HFFc6 (cell line): Measurements from ENCODE around the gene DGLUCY. TPM values are rescaled to one million over a fixed set of nuclear protein-coding genes. Genes with fewer than 3 reads are reported as not detected.

Source experiments
- DNase-seq: peaks from one replicate; pipeline ENCODE4 v3.0.0-alpha.2; 2018
- H3K27ac Mint-ChIP-seq: 2 replicates; pipeline ENCODE4 v1.8.0; 2020; ENCODE audit warnings: mild to moderate bottlenecking, mixed read lengths
- H3K27me3 Mint-ChIP-seq: 2 replicates; pipeline ENCODE4 v1.8.0; 2021; ENCODE audit warnings: mild to moderate bottlenecking, moderate library complexity, mixed read lengths; ENCODE audit not compliant: insufficient read depth
- H3K36me3 Mint-ChIP-seq: 2 replicates; pipeline ENCODE4 v1.8.0; 2021; ENCODE audit warnings: low read depth, mixed read lengths
- H3K4me1 Mint-ChIP-seq: 2 replicates; pipeline ENCODE4 v1.8.0; 2020; ENCODE audit warnings: low read depth, mixed read lengths
- H3K4me3 Mint-ChIP-seq: 2 replicates; pipeline ENCODE4 v1.8.0; 2020; ENCODE audit warnings: mild to moderate bottlenecking, moderate library complexity, mixed read lengths
- H3K9me3 Mint-ChIP-seq: 2 replicates; pipeline ENCODE4 v1.8.0; 2020; ENCODE audit warnings: mild to moderate bottlenecking, mixed read lengths
- total RNA-seq, 6 experiments: library from RNA; stranded (reverse); fragmentation: NEBNext Ultra II Directional; extraction: Animal tissue kit (Norgen Biotek cat#: 25700); gene quantifications; 2 replicates in 1 of 6; 3 replicates in 5 of 6; pipeline ENCODE4 v1.2.3, GENCODE V29; 2021
- TF ChIP-seq, protein P1 (sequence below): fragments of 200-600 bp; sonication (generic); IDR thresholded peaks from 2 replicates; pipeline ENCODE4 v1.5.0; 2021; ENCODE audit warnings: antibody characterized with exemption, mild to moderate bottlenecking

Gene DGLUCY
- total RNA-seq, 6 experiments from 2014 or later: 13.5 to 18.1 (median 15.2) TPM

DNA sequence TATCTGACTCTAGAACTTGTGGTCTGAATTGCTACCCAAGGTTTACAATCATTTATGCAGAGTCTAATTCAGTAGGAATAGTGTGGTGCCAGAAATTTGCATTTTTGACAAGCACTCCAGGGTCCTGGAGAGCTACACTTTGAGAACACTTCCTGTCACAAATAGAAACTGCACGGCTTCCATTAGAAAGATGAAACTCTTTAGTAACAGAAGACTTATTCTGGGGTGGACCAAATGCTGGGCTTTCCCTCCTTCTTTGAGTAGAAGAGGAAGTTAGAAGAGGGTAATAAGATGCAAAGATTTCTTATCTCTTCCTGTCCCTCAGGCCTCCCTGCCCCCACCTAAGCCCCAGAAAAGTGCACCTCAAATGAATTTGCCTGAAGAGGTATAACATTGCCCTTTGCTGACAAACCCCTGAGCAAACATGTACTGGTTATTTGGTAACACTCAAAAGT, 28.4 kb downstream of the DGLUCY start:
- TF ChIP-seq, protein P1, sequence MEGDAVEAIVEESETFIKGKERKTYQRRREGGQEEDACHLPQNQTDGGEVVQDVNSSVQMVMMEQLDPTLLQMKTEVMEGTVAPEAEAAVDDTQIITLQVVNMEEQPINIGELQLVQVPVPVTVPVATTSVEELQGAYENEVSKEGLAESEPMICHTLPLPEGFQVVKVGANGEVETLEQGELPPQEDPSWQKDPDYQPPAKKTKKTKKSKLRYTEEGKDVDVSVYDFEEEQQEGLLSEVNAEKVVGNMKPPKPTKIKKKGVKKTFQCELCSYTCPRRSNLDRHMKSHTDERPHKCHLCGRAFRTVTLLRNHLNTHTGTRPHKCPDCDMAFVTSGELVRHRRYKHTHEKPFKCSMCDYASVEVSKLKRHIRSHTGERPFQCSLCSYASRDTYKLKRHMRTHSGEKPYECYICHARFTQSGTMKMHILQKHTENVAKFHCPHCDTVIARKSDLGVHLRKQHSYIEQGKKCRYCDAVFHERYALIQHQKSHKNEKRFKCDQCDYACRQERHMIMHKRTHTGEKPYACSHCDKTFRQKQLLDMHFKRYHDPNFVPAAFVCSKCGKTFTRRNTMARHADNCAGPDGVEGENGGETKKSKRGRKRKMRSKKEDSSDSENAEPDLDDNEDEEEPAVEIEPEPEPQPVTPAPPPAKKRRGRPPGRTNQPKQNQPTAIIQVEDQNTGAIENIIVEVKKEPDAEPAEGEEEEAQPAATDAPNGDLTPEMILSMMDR: no peak
- Mint-ChIP-seq H3K4me3 (no peak overlapping the region), H3K36me3 (peaks cover 7% of the 10 kb centered on the region; the same call in 1 of the 2 replicates), H3K27ac (no peak overlapping the region), H3K27me3 (0 out of 2 replicates have a peak, but pooled peaks cover 2% of the 10 kb centered on the region), H3K4me1 (peaks cover 33% of the 10 kb centered on the region), H3K9me3 (no peaks in the 10 kb centered on the region)
- no peak for DNase-seq

DNA sequence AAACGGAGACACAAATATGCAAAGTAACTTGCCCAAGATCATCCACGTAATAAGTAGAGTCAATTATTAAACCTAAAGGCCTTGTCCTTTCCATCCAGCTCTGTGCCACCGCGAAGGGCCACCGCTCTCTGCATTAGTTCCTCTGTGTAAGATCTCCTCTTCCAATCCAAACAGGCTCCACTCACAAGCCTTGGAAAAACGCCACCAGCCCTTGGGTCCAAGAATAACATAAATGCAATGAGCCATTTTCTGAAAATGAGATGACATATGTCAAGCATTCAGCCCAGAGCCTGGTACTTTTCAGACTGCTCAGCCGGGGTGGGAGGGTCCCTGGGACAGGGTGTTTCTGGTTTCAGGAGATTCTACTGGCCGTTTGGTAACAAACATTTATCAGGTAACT, 30.0 kb downstream of the DGLUCY start:
- H3K9me3 Mint-ChIP-seq: no peaks in the 10 kb centered on the region
- no peak overlapping the region for H3K4me3 Mint-ChIP-seq
- H3K27ac Mint-ChIP-seq: peak overlapping the region; percentile 83
- peaks cover 7% of the 10 kb centered on the region; the same call in 1 of the 2 replicates for H3K36me3 Mint-ChIP-seq
- H3K4me1 Mint-ChIP-seq: peaks cover 31% of the 10 kb centered on the region
- no peak for DNase-seq
- H3K27me3 Mint-ChIP-seq: 0 out of 2 replicates have a peak, but pooled peaks cover 2% of the 10 kb centered on the region
- TF ChIP-seq, protein P1: no peak

DNA sequence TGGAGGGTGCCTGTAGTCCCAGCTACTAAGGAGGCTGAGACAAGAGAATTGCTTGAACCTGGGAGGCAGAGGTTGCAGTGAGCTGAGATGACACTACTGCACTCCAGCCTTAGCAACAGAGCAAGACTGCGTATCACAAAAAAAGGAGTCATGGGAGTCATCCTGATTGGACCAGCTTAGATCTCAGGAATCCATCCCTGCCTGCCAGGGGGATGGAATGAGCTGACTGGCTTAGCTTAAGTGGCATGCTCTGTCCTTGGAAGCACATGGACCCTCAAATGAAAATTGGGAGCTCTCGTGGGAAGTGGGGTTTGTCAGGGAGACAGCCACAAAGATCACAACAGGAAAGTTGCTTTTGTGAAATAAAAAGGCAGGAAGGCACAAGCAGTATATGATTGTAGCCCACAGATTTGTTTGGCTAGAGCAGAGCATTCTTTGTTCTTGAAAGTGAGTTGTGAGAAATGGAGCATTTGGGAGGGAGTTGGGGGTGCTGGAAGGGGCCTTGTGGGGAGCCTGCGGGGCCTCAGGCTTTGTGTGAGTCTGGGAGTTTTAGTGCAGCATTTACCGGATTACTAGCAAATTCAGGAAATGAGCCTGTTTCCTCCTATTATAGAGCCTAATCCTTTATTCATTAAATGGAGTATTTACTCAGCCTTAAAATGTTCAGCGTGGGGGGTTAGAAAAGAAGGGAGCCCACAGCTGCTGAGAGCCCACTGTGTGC, 30.7 kb downstream of the DGLUCY start:
- TF ChIP-seq, protein P1: no peak
- Mint-ChIP-seq H3K27me3 (0 out of 2 replicates have a peak, but pooled peaks cover 2% of the 10 kb centered on the region), H3K9me3 (no peaks in the 10 kb centered on the region), H3K27ac (peak overlapping the region; percentile 83), H3K4me3 (peak overlapping the region; percentile 36; the same call in 1 of the 2 replicates), H3K36me3 (peaks cover 7% of the 10 kb centered on the region), H3K4me1 (peaks cover 34% of the 10 kb centered on the region)
- peak; percentile 74 for DNase-seq

DNA sequence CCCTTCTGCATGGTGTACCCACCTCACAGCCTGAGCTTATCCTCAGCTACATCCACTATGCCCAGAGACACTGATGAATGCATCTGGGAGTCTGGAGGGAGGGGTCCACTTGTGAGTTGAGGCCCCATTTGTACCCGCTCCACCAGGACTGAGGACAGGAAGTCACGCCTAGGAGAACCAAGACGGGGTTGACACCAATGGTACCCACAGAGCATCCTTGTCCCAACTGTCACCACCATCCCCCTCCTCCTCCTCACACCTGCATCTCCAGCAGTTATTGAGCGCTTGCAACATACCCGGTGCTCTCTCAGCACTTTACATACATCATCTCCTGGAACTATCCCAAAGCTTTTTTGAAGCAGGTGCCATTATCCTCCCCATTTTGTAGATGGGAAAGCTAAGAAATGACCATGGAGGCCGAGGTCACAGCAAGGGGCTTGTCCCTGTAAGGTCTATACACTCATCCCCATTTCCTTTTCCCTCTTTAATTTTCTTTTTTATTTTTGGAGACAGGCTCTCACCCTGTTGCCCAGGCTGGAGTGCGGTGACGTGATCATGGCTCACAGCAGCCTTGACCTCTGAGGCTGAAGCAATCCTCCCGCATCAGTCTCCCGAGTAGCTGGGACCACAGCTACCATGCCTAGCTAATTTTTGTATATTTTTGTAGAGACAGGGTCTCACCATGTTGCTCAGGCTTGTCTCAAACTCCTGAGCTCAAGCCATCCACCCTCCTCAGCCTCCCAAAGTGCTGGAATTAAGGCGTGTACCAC, 31.7 kb downstream of the DGLUCY start:
- Mint-ChIP-seq H3K36me3 (peaks cover 7% of the 10 kb centered on the region), H3K27me3 (0 out of 2 replicates have a peak, but pooled peaks cover 2% of the 10 kb centered on the region), H3K4me1 (peaks cover 31% of the 10 kb centered on the region), H3K4me3 (no peak overlapping the region), H3K27ac (no peak overlapping the region), H3K9me3 (no peaks in the 10 kb centered on the region)
- TF ChIP-seq, protein P1: no peak
- no peak for DNase-seq

DNA sequence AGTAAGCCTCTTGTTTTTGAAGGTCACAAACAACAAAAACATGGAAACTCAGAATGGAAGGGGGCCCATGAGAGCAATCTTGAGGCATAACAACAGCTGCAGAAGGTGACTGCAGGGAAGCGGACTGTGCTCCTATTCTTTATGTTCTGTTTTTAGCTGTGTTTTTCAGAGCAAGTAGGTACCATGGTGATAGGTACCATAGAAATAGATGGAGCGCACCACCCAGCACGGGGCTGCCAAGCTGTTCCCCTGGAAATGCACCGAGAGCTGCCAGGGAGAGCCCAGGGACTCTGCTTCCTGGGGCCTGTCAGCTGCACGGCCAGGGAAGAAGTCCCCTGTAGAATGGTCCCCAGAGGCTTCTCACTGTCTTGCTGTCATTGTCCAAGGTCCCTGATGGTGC, 32.8 kb downstream of the DGLUCY start:
- Mint-ChIP-seq H3K36me3 (peaks cover 7% of the 10 kb centered on the region), H3K9me3 (no peaks in the 10 kb centered on the region)
- TF ChIP-seq, protein P1: no peak

More for the DNA sequence above, 32.8 kb downstream of the DGLUCY start:
- Mint-ChIP-seq H3K4me3 (no peak overlapping the region), H3K27ac (no peak overlapping the region), H3K27me3 (0 out of 2 replicates have a peak, but pooled peaks cover 2% of the 10 kb centered on the region), H3K4me1 (peaks cover 36% of the 10 kb centered on the region)
- no peak for DNase-seq
